SK-N-SH treated with all-trans-retinoic acid at 6 μM for 48 hours (cell line): ENCODE data around the gene EFCAB5.

Experiments used
- ATAC-seq: fragments of 200-7000 bp; cut with Tn5 transposase; 3 replicates; pipeline ENCODE4 v1.9.1; 2020; ENCODE audit warnings: mild to moderate bottlenecking, moderate library complexity
- ARNTL ChIP-seq: fragments of 450-650 bp; formaldehyde crosslinking; IDR thresholded peaks from 2 replicates; pipeline ENCODE4 v1.5.0; 2020; ENCODE audit warnings: low read depth, mild to moderate bottlenecking, moderate library complexity, borderline replicate concordance
- BACH2 ChIP-seq: fragments of 250-450 bp; sonication (Bioruptor Pico); IDR thresholded peaks from 2 replicates; pipeline ENCODE4 v1.9.0; 2021; ENCODE audit warnings: mild to moderate bottlenecking, borderline replicate concordance
- CSDC2 ChIP-seq: fragments of 250-450 bp; sonication (Bioruptor Pico); IDR thresholded peaks from 2 replicates; pipeline ENCODE4 v1.5.0; 2020; ENCODE audit warnings: mild to moderate bottlenecking, moderate library complexity
- GLIS3 ChIP-seq: fragments of 250-450 bp; sonication (Bioruptor Pico); IDR thresholded peaks from 2 replicates; pipeline ENCODE4 v1.5.0; 2020; ENCODE audit warnings: mild to moderate bottlenecking, moderate library complexity
- ISL1 ChIP-seq: fragments of 250-450 bp; sonication (Bioruptor Pico); IDR thresholded peaks from 2 replicates; pipeline ENCODE4 v2.1.2; 2022; ENCODE audit warnings: mild to moderate bottlenecking, moderate library complexity
- OSR1 ChIP-seq: fragments of 250-450 bp; sonication (Bioruptor Pico); IDR thresholded peaks from 2 replicates; pipeline ENCODE4 v1.8.0; 2022; ENCODE audit warnings: moderate library complexity, mild to moderate bottlenecking, inconsistent platforms
- PPARA ChIP-seq: fragments of 250-450 bp; sonication (Bioruptor Pico); IDR thresholded peaks from 2 replicates; pipeline ENCODE4 v1.5.0; 2020; ENCODE audit warnings: mild to moderate bottlenecking, borderline replicate concordance
- RARB ChIP-seq: fragments of 250-450 bp; sonication (Bioruptor Pico); IDR thresholded peaks from 2 replicates; pipeline ENCODE4 v1.8.0; 2021; ENCODE audit warnings: mild to moderate bottlenecking, moderate library complexity
- SNAI2 ChIP-seq: fragments of 250-450 bp; sonication (Bioruptor Pico); IDR thresholded peaks from 2 replicates; pipeline ENCODE4 v1.5.0; 2020; ENCODE audit warnings: mild to moderate bottlenecking, moderate library complexity
- ZC3H10 ChIP-seq: fragments of 250-450 bp; sonication (Bioruptor Pico); IDR thresholded peaks from 2 replicates; pipeline ENCODE4 v1.5.1; 2021; ENCODE audit warnings: mild to moderate bottlenecking, moderate library complexity
- ZFP3 ChIP-seq: fragments of 250-450 bp; sonication (Bioruptor Pico); IDR thresholded peaks from 2 replicates; pipeline ENCODE4 v1.5.0; 2020; ENCODE audit warnings: mild to moderate bottlenecking, moderate library complexity
- ZFP30 ChIP-seq: fragments of 450-650 bp; formaldehyde crosslinking; IDR thresholded peaks from 2 replicates; pipeline ENCODE4 v1.5.0; 2022; ENCODE audit warnings: mild to moderate bottlenecking, moderate library complexity
- ZNF70 ChIP-seq: fragments of 450-650 bp; formaldehyde crosslinking; IDR thresholded peaks from 2 replicates; pipeline ENCODE4 v1.5.0; 2020; ENCODE audit warnings: mild to moderate bottlenecking, moderate library complexity
- ZNF8 ChIP-seq: fragments of 450-650 bp; formaldehyde crosslinking; IDR thresholded peaks from 2 replicates; pipeline ENCODE4 v1.5.0; 2020; ENCODE audit warnings: mild to moderate bottlenecking, moderate library complexity
- TF ChIP-seq, protein P1 (sequence below): fragments of 250-450 bp; sonication (Bioruptor Pico); IDR thresholded peaks from 2 replicates; pipeline ENCODE4 v1.8.0; 2020; ENCODE audit warnings: mild to moderate bottlenecking, moderate library complexity, borderline replicate concordance
- TF ChIP-seq, protein P2 (sequence below): fragments of 250-450 bp; sonication (Bioruptor Pico); IDR thresholded peaks from 2 replicates; pipeline ENCODE4 v1.5.1; 2020; ENCODE audit warnings: low read depth, mild to moderate bottlenecking, moderate library complexity
- TF ChIP-seq, protein P3 (sequence below): fragments of 250-450 bp; sonication (Bioruptor Pico); IDR thresholded peaks from 2 replicates; pipeline ENCODE4 v1.8.0; 2021; ENCODE audit warnings: low read depth, mild to moderate bottlenecking, moderate library complexity, borderline replicate concordance
- TF ChIP-seq, protein P4 (sequence below): fragments of 250-450 bp; sonication (Bioruptor Pico); IDR thresholded peaks from 2 replicates; pipeline ENCODE4 v1.5.0; 2020; ENCODE audit warnings: mild to moderate bottlenecking, moderate library complexity

EFCAB5 gene

DNA sequence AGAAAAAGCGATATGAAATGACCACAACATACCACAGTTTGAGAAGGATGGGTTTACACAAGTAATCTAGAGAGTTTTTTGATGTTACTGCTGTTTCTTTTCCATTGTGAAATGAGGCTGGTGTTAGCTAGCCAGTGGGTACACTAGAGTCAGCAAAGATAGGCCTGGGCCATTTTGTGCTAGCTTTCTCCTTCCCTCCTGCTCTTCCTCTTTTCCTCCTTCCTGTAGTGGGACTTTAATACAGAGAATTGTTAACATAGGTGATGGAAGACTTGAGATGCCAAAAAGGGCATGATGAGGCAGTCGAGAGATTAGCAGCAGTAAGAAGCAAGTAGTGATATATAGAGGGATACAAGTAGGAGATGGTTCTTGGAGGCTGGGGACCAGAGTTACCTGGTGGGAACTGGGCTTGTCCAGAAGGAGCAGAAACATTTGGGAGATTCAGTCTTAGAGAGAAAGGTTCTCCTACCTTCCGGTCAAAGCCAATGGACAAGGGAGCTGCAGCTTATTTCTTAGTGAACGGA lies 182.9 kb downstream of the EFCAB5 start:
- TF ChIP-seq RARB (CRISPR knock-in tag) = no peak
- TF ChIP-seq ZC3H10 (CRISPR knock-in tag) = no peak
- ATAC-seq = no peak

DNA sequence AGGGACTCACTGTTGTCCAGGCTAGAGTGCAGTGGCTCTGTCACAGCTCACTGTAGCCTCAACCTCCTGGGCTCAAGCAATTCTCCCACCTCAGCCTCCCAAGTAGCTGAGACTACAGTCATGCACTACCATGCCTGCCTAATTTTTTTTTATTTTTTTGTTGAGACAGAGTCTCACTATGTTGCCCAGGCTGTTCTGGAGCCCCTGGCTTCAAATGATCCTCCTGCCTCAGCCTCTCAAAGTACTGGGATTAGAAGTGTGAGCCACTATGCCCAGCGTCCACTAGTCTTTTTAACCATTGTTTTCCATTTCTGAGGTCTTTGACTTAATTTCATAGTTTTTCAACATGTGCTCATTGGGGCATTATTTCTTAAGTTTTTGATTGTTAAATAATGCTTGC lies 188.7 kb downstream of the EFCAB5 start:
- no peak for ATAC-seq
- TF ChIP-seq ZNF70 (no peak), ARNTL (CRISPR knock-in tag) (no peak), OSR1 (CRISPR knock-in tag) (no peak), SNAI2 (no peak), ZFP30 (CRISPR knock-in tag) (no peak), GLIS3 (CRISPR knock-in tag) (no peak), ZNF8 (CRISPR knock-in tag) (no peak), PPARA (CRISPR knock-in tag) (no peak), CSDC2 (CRISPR knock-in tag) (no peak)
- TF ChIP-seq, protein P1, sequence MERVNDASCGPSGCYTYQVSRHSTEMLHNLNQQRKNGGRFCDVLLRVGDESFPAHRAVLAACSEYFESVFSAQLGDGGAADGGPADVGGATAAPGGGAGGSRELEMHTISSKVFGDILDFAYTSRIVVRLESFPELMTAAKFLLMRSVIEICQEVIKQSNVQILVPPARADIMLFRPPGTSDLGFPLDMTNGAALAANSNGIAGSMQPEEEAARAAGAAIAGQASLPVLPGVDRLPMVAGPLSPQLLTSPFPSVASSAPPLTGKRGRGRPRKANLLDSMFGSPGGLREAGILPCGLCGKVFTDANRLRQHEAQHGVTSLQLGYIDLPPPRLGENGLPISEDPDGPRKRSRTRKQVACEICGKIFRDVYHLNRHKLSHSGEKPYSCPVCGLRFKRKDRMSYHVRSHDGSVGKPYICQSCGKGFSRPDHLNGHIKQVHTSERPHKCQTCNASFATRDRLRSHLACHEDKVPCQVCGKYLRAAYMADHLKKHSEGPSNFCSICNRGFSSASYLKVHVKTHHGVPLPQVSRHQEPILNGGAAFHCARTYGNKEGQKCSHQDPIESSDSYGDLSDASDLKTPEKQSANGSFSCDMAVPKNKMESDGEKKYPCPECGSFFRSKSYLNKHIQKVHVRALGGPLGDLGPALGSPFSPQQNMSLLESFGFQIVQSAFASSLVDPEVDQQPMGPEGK (CRISPR knock-in tag) = no peak
- TF ChIP-seq, protein P2, sequence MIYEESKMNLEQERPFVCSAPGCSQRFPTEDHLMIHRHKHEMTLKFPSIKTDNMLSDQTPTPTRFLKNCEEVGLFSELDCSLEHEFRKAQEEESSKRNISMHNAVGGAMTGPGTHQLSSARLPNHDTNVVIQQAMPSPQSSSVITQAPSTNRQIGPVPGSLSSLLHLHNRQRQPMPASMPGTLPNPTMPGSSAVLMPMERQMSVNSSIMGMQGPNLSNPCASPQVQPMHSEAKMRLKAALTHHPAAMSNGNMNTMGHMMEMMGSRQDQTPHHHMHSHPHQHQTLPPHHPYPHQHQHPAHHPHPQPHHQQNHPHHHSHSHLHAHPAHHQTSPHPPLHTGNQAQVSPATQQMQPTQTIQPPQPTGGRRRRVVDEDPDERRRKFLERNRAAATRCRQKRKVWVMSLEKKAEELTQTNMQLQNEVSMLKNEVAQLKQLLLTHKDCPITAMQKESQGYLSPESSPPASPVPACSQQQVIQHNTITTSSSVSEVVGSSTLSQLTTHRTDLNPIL (CRISPR knock-in tag) = no peak

DNA sequence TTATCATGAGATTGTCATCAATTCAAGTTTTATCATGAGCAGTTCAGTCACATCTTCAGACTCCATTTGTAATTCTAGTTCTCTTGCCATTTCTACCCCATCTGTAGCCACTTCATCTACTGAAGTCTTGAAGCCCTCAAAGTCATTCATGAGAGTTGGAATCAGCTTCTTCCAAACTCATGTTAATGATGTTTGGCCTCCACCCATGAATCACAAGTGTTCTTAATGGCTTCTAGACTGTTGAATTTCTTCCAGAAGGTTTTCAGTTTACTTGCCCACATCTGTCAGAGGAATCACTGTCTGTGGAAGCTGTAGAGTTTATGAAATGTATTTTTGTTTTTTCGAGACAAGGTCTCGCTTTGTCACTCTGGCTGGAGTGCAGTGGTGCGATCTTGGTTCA lies 191.2 kb downstream of the EFCAB5 start:
- TF ChIP-seq ZNF8 (CRISPR knock-in tag) (no peak), ZC3H10 (CRISPR knock-in tag) (no peak), ISL1 (CRISPR knock-in tag) (no peak)
- TF ChIP-seq, protein P3, sequence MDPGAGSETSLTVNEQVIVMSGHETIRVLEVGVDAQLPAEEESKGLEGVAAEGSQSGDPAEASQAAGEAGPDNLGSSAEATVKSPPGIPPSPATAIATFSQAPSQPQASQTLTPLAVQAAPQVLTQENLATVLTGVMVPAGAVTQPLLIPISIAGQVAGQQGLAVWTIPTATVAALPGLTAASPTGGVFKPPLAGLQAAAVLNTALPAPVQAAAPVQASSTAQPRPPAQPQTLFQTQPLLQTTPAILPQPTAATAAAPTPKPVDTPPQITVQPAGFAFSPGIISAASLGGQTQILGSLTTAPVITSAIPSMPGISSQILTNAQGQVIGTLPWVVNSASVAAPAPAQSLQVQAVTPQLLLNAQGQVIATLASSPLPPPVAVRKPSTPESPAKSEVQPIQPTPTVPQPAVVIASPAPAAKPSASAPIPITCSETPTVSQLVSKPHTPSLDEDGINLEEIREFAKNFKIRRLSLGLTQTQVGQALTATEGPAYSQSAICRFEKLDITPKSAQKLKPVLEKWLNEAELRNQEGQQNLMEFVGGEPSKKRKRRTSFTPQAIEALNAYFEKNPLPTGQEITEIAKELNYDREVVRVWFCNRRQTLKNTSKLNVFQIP (CRISPR knock-in tag) = no peak
- no peak for ATAC-seq

DNA sequence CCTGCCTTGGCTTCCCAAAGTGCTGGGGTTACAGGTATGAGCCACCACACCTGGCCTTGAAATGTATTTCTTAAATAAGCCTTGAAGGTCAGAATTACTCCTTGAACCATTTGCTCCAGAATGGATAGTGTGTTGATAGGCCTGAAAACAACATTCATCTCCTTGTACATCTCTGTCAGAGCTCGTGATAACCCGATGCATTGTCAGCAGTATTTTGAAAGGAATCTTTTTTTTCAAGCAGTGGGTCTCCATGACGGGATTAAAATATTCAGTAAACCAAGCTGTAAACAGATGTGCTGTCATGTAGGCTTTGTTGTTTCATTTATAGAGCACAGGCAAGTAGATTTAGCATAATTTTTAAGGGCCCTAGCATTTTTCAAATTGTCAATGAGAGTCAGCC lies 191.8 kb downstream of the EFCAB5 start:
- ATAC-seq = no peak
- TF ChIP-seq SNAI2 (no peak), PPARA (CRISPR knock-in tag) (no peak), OSR1 (CRISPR knock-in tag) (no peak)
- TF ChIP-seq, protein P2 (CRISPR knock-in tag) = no peak

DNA sequence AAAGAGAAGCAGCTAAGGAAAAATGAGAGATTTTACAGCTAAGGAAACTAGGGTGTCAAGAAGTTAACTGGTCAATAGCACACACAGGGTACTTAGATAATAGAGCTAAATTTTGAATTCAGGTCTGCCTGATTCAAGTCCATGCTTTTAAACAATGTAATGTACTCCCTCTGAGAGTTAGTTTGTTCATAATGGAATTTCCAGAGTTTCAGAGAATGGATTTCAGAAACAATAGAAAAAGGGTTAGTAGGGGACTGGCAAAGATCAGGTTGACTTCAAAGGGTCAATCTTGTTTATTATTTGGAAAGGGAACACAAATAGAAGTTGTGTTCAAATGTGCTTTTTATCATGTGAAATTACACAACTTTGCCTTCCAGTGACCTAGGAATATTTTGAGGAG lies 193.1 kb downstream of the EFCAB5 start:
- no peak for ATAC-seq
- TF ChIP-seq BACH2 (no peak), SNAI2 (no peak), ZC3H10 (CRISPR knock-in tag) (no peak), ZNF70 (no peak), ZFP3 (no peak), ZNF8 (CRISPR knock-in tag) (no peak)
- TF ChIP-seq, protein P4, sequence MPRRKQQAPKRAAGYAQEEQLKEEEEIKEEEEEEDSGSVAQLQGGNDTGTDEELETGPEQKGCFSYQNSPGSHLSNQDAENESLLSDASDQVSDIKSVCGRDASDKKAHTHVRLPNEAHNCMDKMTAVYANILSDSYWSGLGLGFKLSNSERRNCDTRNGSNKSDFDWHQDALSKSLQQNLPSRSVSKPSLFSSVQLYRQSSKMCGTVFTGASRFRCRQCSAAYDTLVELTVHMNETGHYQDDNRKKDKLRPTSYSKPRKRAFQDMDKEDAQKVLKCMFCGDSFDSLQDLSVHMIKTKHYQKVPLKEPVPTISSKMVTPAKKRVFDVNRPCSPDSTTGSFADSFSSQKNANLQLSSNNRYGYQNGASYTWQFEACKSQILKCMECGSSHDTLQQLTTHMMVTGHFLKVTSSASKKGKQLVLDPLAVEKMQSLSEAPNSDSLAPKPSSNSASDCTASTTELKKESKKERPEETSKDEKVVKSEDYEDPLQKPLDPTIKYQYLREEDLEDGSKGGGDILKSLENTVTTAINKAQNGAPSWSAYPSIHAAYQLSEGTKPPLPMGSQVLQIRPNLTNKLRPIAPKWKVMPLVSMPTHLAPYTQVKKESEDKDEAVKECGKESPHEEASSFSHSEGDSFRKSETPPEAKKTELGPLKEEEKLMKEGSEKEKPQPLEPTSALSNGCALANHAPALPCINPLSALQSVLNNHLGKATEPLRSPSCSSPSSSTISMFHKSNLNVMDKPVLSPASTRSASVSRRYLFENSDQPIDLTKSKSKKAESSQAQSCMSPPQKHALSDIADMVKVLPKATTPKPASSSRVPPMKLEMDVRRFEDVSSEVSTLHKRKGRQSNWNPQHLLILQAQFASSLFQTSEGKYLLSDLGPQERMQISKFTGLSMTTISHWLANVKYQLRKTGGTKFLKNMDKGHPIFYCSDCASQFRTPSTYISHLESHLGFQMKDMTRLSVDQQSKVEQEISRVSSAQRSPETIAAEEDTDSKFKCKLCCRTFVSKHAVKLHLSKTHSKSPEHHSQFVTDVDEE = no peak
- TF ChIP-seq, protein P3 (CRISPR knock-in tag) = no peak
- TF ChIP-seq, protein P2 (CRISPR knock-in tag) = no peak
- TF ChIP-seq, protein P1 (CRISPR knock-in tag) = no peak
